Natural killer cell (primary cell): ENCODE measurements around the gene ZFAND2B. TPM values are rescaled to one million over a fixed set of nuclear protein-coding genes. Genes with fewer than 3 reads are reported as not detected.
A peak's percentile ranks its signal among the peaks of the same experiment; 100 is the strongest.

Experiments
- ATAC-seq, 3 donors: fragments of 150-1000 bp in 2 of 3; fragments of 200-7000 bp in 1 of 3; cut with Tn5 transposase; 1 replicate in 1 of 3; 2 replicates in 2 of 3; pipeline ENCODE4 v1.10.0; 2021; ENCODE audit warnings: mild to moderate bottlenecking in 2 of 3, moderate library complexity in 2 of 3
- DNase-seq, 2 donors: peaks; one replicate each; pipeline versions ENCODE4 v3.0.0 to v3.0.0-alpha.2; 2013 to 2021; ENCODE audit warnings: mixed read lengths in 1 of 2
- H3K27ac ChIP-seq: one replicate; pipeline ENCODE4 v1.5.1; 2013; ENCODE audit warnings: mild to moderate bottlenecking, low read length
- H3K27me3 ChIP-seq: one replicate; pipeline ENCODE4 v1.6.1; 2013; ENCODE audit warnings: low read length; ENCODE audit not compliant: control insufficient read depth, insufficient read depth
- H3K36me3 ChIP-seq: one replicate; pipeline ENCODE4 v1.6.1; 2013; ENCODE audit warnings: low read length; ENCODE audit not compliant: control insufficient read depth, insufficient read depth
- H3K4me1 ChIP-seq: one replicate; pipeline ENCODE4 v1.6.1; 2013; ENCODE audit warnings: low read length; ENCODE audit not compliant: control insufficient read depth, insufficient read depth
- H3K4me3 ChIP-seq: one replicate; pipeline ENCODE4 v1.5.1; 2013; ENCODE audit warnings: low read length
- H3K9me3 ChIP-seq: one replicate; pipeline ENCODE4 v1.6.1; 2013; ENCODE audit warnings: low read length; ENCODE audit not compliant: control insufficient read depth, insufficient read depth
- H3K27ac Mint-ChIP-seq, 2 donors: one replicate each; pipeline ENCODE4 v1.8.0; 2022; ENCODE audit warnings: mild to moderate bottlenecking in 2 of 2, mixed read lengths in 2 of 2, moderate library complexity in 1 of 2
- H3K27me3 Mint-ChIP-seq, 2 donors: one replicate each; pipeline ENCODE4 v1.8.0; 2022; ENCODE audit warnings: low read depth in 2 of 2, mixed read lengths in 2 of 2
- H3K36me3 Mint-ChIP-seq: one replicate; pipeline ENCODE4 v1.8.0; 2022; ENCODE audit warnings: mixed read lengths
- H3K4me1 Mint-ChIP-seq, 2 donors: one replicate each; pipeline ENCODE4 v1.8.0; 2022; ENCODE audit warnings: mixed read lengths in 2 of 2
- H3K4me3 Mint-ChIP-seq: one replicate; pipeline ENCODE4 v1.8.0; 2022; ENCODE audit warnings: mild to moderate bottlenecking, moderate library complexity, mixed read lengths
- H3K9me3 Mint-ChIP-seq, 2 donors: one replicate each; pipeline ENCODE4 v1.8.0; 2022; ENCODE audit warnings: mixed read lengths in 2 of 2
- WGBS: methylation state at CpG from one replicate; pipeline ENCODE4 v1.1.7; 2013; ENCODE audit warnings: missing lambda C conversion rate; ENCODE audit not compliant: insufficient coverage; 5-methylcytosine and 5-hydroxymethylcytosine counted together
- intact Hi-C: fragments of 100-400 bp; cut with micrococcal nuclease; formaldehyde crosslinking; loops from one replicate; pipeline ENCODE4 v1.14.2; 2022
- total RNA-seq, 4 donors: library from RNA; stranded (reverse); fragments of 120-200 nt in 1 of 4; gene quantifications; one replicate each; pipeline versions ENCODE4 v1.2.3 to v1.2.4, GENCODE V29; 2013 to 2022
- TF ChIP-seq, protein P1 (sequence below): fragments of 200-600 bp; IDR thresholded peaks from one replicate; pipeline ENCODE4 v1.8.0; 2022; ENCODE audit warnings: antibody characterized with exemption

Gene ZFAND2B
- total RNA-seq, 3 donors from 2014 or later (not counting 1 experiment from before 2014, with no cell fraction given) = 67.6 to 84.0 (median 83.4) TPM

DNA sequence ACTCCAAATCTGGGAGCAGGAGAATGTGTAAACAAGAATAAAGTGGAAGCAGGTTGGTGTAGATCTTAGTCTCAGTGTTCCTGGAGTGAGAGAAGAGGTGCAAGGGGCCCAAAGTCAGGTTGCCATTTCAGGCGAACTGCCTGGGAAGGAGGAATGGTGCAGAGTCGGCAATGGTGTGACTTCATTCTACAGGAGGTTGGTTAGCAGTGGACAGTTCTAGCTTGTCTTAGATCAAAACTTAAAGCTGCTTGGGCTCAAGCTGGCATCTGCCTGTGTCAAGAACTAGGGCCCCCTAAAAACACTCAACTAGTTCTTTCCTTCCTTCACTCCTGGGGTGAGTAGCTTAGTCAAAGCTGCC, 42.2 kb downstream of the ZFAND2B start:
- ATAC-seq = no peak
- Histone ChIP-seq H3K27ac (peak overlapping the region; percentile 97), H3K27me3 (no peaks in the 10 kb centered on the region), H3K36me3 (peaks cover 40% of the 10 kb centered on the region), H3K4me3 (peak overlapping the region; percentile 14), H3K4me1 (peaks cover 78% of the 10 kb centered on the region), H3K9me3 (no peaks in the 10 kb centered on the region)
- H3K27me3 Mint-ChIP-seq = no peaks in the 10 kb centered on the region
- TF ChIP-seq, protein P1, sequence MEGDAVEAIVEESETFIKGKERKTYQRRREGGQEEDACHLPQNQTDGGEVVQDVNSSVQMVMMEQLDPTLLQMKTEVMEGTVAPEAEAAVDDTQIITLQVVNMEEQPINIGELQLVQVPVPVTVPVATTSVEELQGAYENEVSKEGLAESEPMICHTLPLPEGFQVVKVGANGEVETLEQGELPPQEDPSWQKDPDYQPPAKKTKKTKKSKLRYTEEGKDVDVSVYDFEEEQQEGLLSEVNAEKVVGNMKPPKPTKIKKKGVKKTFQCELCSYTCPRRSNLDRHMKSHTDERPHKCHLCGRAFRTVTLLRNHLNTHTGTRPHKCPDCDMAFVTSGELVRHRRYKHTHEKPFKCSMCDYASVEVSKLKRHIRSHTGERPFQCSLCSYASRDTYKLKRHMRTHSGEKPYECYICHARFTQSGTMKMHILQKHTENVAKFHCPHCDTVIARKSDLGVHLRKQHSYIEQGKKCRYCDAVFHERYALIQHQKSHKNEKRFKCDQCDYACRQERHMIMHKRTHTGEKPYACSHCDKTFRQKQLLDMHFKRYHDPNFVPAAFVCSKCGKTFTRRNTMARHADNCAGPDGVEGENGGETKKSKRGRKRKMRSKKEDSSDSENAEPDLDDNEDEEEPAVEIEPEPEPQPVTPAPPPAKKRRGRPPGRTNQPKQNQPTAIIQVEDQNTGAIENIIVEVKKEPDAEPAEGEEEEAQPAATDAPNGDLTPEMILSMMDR = no peak
- H3K4me1 Mint-ChIP-seq = peaks cover 54 to 84% of the 10 kb centered on the region in 2 donors
- DNase-seq = no peak
- WGBS = 83% methylated on average over 2 of the region's 2 CpGs
- H3K9me3 Mint-ChIP-seq = no peaks in the 10 kb centered on the region
- H3K36me3 Mint-ChIP-seq = no peaks in the 10 kb centered on the region
- intact Hi-C loops = no loop called here
- H3K27ac Mint-ChIP-seq = peak overlapping the region; percentile 86 to 98
- peak overlapping the region; percentile 61 for H3K4me3 Mint-ChIP-seq

DNA sequence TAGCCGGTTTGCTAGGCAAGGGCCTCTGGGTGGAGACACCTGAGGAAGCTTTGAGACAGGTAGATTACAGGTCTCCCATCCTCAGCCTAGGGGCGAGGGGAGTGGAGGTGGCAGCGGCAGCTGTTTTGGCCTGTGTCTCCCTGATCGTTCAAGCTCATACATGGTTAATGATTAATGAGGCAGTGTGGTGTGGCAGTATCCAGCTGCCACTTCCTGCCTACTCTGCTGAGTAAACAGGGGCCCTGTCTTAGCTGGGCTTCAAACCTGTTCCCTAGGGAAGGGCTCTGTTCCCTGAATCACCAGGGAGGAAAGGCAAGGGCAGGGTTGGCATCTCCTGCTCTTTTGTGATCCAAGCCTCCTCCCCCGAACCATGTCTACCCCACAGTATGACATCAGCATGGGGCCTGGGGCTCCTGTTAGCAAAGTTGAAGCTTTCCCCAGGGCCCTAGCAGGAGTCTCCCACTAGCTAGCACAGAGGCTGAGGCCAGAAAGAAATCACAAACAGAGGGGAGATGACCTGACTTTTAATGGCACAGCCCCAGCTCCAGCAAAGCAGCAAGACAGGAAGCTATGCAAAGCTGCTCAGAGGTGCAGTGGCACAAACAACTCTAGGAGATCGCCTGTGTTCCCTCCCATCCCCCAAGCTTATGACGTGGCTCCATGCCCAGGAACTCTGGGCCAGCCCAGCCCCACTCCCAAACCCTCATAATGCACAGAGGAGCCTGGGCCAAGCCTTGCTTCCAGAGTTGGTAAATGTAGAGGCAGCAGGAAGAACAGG, 42.8 kb downstream of the ZFAND2B start:
- H3K9me3 ChIP-seq = no peaks in the 10 kb centered on the region
- H3K9me3 Mint-ChIP-seq = no peaks in the 10 kb centered on the region
- H3K4me3 ChIP-seq = peak overlapping the region; percentile 14
- TF ChIP-seq, protein P1 = no peak
- H3K27ac Mint-ChIP-seq = peak overlapping the region; percentile 86 to 98
- H3K27ac ChIP-seq = peak overlapping the region; percentile 97
- H3K36me3 ChIP-seq = peaks cover 40% of the 10 kb centered on the region
- ATAC-seq = no peak
- peak in 1 of 2 donors; percentile 73 for DNase-seq
- no peaks in the 10 kb centered on the region for H3K27me3 ChIP-seq
- intact Hi-C loops = no loop called here
- peaks cover 54 to 84% of the 10 kb centered on the region in 2 donors for H3K4me1 Mint-ChIP-seq
- H3K4me1 ChIP-seq = peaks cover 78% of the 10 kb centered on the region
- H3K36me3 Mint-ChIP-seq = no peaks in the 10 kb centered on the region
- H3K27me3 Mint-ChIP-seq = no peaks in the 10 kb centered on the region
- peak overlapping the region; percentile 61 for H3K4me3 Mint-ChIP-seq
- 11% methylated on average over 7 of the region's 7 CpGs for WGBS

DNA sequence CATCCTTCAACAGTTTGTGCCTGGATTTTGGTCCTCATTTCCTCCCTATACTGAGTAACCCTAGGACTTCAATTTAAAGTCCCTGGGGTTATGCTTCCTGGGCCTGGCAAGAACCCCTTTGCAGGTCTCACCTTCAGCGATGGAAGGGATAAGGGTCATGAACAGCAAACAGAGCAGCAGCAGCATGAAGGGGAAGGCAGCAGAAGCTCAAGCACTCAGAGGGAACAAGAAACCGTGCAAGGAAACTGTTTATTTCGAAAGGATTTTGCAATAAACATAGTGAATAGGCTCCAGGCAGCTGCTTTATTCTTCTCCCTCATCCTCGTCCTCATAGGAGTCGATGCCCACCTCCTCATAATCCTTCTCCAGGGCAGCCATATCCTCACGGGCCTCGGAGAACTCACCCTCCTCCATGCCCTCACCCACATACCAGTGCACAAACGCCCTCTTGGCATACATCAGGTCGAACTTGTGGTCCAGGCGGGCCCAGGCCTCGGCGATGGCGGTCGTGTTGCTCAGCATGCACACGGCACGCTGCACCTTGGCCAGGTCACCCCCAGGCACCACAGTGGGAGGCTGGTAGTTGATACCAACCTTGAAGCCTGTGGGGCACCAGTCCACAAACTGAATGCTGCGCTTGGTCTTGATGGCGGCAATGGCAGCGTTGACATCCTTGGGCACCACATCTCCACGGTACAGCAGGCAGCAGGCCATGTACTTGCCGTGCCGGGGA, 43.6 kb downstream of the ZFAND2B start:
- Histone ChIP-seq H3K27ac (peak overlapping the region; percentile 97), H3K4me1 (peaks cover 82% of the 10 kb centered on the region), H3K36me3 (peaks cover 40% of the 10 kb centered on the region), H3K27me3 (no peaks in the 10 kb centered on the region), H3K4me3 (no peak overlapping the region), H3K9me3 (no peaks in the 10 kb centered on the region)
- peak in 1 of 2 donors; percentile 43 for DNase-seq
- peaks cover 60 to 85% of the 10 kb centered on the region in 2 donors for H3K4me1 Mint-ChIP-seq
- TF ChIP-seq, protein P1 = no peak
- peak overlapping the region; percentile 86 to 98 for H3K27ac Mint-ChIP-seq
- H3K9me3 Mint-ChIP-seq = no peaks in the 10 kb centered on the region
- H3K36me3 Mint-ChIP-seq = no peaks in the 10 kb centered on the region
- intact Hi-C loops = no loop called here
- peak overlapping the region; percentile 61 for H3K4me3 Mint-ChIP-seq
- no peak for ATAC-seq
- peaks cover 0 to 3% of the 10 kb centered on the region in 2 donors for H3K27me3 Mint-ChIP-seq
- 84% methylated on average over 22 of the region's 22 CpGs for WGBS
